Measurements from ENCODE around the gene PDGFB. TPM values are rescaled to one million over a fixed set of nuclear protein-coding genes. Genes with fewer than 3 reads are reported as not detected.

The PDGFB gene
- total and polyA plus RNA-seq, 9 of the 15 experiments (the other 6 are each of a cell fraction or from before 2014, with no cell fraction given): 0.07 to 4.0 (median 0.48) TPM; not detected in 1

DNA sequence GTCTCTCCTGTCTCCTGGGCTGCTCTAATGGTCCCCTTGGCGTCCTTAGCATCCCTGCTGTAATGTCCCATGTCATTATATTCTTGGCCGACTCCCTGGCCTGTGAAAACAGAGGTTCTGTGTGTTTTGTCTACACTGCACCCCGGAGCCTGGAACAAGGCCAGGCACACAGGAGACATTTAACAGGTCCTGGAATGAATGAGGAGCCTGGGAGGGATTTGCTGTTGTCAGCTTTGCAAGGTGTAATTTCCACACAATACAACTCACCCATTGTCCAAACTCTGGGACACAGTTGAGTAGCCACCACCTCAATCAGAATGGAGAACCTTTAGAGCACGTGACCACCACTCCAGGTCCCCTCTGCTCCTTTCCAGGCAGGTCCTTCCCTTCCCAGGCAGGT is 14.9 kb upstream of the PDGFB start (continued):
- TF ChIP-seq ARID3A (IDR thresholded peaks at IDR 0.05; ENCODE audit: borderline replicate concordance, low read depth, low read length): no peak
- TF ChIP-seq SREBF2 (CRISPR knock-in tag; IDR thresholded peaks at IDR 0.05): no peak
- TF ChIP-seq ARNT (IDR thresholded peaks at IDR 0.05): no peak
- TF ChIP-seq PKNOX1 (IDR thresholded peaks at IDR 0.05): no peak
- no peak for TF ChIP-seq CTBP1 (IDR thresholded peaks at IDR 0.05; ENCODE audit: borderline replicate concordance)
- TF ChIP-seq U2AF2 (optimal IDR thresholded peaks at IDR 0.05; ENCODE audit: low read depth, low read length): no peak
- no peak for TF ChIP-seq GABPB2 (CRISPR knock-in tag; conservative IDR thresholded peaks at IDR 0.05)
- no peak for TF ChIP-seq ELF4 (CRISPR knock-in tag; IDR thresholded peaks at IDR 0.05)
- no peak for TF ChIP-seq REST (IDR thresholded peaks at IDR 0.05; ENCODE audit: borderline replicate concordance)
- no peak for TF ChIP-seq REST (CRISPR knock-in tag; IDR thresholded peaks at IDR 0.05; ENCODE audit: low read depth)
- no peak for TF ChIP-seq HLTF (IDR thresholded peaks at IDR 0.05)
- TF ChIP-seq, protein P1, sequence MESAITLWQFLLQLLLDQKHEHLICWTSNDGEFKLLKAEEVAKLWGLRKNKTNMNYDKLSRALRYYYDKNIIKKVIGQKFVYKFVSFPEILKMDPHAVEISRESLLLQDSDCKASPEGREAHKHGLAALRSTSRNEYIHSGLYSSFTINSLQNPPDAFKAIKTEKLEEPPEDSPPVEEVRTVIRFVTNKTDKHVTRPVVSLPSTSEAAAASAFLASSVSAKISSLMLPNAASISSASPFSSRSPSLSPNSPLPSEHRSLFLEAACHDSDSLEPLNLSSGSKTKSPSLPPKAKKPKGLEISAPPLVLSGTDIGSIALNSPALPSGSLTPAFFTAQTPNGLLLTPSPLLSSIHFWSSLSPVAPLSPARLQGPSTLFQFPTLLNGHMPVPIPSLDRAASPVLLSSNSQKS (CRISPR knock-in tag; IDR thresholded peaks at IDR 0.05): no peak
- TF ChIP-seq, protein P2, sequence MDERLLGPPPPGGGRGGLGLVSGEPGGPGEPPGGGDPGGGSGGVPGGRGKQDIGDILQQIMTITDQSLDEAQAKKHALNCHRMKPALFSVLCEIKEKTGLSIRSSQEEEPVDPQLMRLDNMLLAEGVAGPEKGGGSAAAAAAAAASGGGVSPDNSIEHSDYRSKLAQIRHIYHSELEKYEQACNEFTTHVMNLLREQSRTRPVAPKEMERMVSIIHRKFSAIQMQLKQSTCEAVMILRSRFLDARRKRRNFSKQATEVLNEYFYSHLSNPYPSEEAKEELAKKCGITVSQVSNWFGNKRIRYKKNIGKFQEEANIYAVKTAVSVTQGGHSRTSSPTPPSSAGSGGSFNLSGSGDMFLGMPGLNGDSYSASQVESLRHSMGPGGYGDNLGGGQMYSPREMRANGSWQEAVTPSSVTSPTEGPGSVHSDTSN (CRISPR knock-in tag; IDR thresholded peaks at IDR 0.05; ENCODE audit: low read depth): no peak
- TF ChIP-seq, protein P2 (tag; conservative IDR thresholded peaks at IDR 0.05; ENCODE audit: low read depth): no peak
- TF ChIP-seq ZNF354B (CRISPR knock-in tag; IDR thresholded peaks at IDR 0.05): no peak

All from K562 (cell line).